ENCODE measurements around the gene WSB2. TPM values are rescaled to one million over a fixed set of nuclear protein-coding genes. Genes with fewer than 3 reads are reported as not detected.

The WSB2 gene
- polyA plus RNA-seq, 1 donor (not counting 4 experiments of a cell fraction or from before 2014, with no cell fraction given) = 84.0 TPM

DNA sequence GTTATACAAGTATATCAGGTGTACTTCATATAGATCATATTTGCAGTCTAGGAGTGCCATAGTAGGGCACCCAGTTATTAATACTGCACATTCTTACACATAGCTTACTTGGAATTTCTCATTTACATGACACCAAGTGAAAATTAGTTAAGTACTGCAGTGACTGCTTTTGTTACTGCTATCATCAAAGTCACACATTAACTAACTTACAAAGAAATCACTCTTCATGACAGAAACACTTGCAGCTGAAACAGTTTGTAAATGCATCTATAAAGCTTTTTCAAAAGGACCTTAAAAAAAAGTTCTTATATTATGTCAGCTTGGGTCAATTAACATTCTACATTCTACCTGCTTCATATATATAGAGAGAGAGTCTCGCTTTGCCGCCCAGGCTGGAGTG, 62.3 kb downstream of the WSB2 start:
- TF ChIP-seq EZH2 (IDR thresholded peaks at IDR 0.05; ENCODE audit: low read length) = no peak
- TF ChIP-seq, protein P1, sequence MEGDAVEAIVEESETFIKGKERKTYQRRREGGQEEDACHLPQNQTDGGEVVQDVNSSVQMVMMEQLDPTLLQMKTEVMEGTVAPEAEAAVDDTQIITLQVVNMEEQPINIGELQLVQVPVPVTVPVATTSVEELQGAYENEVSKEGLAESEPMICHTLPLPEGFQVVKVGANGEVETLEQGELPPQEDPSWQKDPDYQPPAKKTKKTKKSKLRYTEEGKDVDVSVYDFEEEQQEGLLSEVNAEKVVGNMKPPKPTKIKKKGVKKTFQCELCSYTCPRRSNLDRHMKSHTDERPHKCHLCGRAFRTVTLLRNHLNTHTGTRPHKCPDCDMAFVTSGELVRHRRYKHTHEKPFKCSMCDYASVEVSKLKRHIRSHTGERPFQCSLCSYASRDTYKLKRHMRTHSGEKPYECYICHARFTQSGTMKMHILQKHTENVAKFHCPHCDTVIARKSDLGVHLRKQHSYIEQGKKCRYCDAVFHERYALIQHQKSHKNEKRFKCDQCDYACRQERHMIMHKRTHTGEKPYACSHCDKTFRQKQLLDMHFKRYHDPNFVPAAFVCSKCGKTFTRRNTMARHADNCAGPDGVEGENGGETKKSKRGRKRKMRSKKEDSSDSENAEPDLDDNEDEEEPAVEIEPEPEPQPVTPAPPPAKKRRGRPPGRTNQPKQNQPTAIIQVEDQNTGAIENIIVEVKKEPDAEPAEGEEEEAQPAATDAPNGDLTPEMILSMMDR (optimal IDR thresholded peaks at IDR 0.05 in 1 of 3, IDR thresholded peaks at IDR 0.05 in 1 of 3, conservative IDR thresholded peaks at IDR 0.05 in 1 of 3; ENCODE audit: extremely low read depth in 1 of 3, insufficient read depth in 2 of 3, low read length in 3 of 3) = no peak
- Histone ChIP-seq H3K36me3 (ENCODE audit: control insufficient read depth in 2 of 2, extremely low read depth in 1 of 2, insufficient read depth in 2 of 2, low read length in 2 of 2) (no peaks in the 10 kb centered on the region), H3K79me2 (ENCODE audit: control insufficient read depth, insufficient read depth, low read length) (no peaks in the 10 kb centered on the region), H3K9me1 (ENCODE audit: control insufficient read depth, extremely low read depth, insufficient read depth, low read length) (no peaks in the 10 kb centered on the region), H3K4me3 (ENCODE audit: control insufficient read depth in 2 of 3, extremely low read depth in 1 of 3, insufficient read depth in 2 of 3, low read depth in 1 of 3, low read length in 3 of 3) (no peak overlapping the region), H3K4me1 (ENCODE audit: control insufficient read depth, extremely low read depth, insufficient read depth, low read length) (no peaks in the 10 kb centered on the region), H3K9me3 (ENCODE audit: control insufficient read depth, low read depth, low read length) (no peaks in the 10 kb centered on the region), H3K27me3 (ENCODE audit: control insufficient read depth, extremely low read depth, insufficient read depth, low read length) (no peaks in the 10 kb centered on the region), H3K27ac (ENCODE audit: control insufficient read depth, insufficient read depth, low read length) (no peak overlapping the region), H3K4me2 (ENCODE audit: control insufficient read depth, extremely low read depth, insufficient read depth, low read depth, low read length) (no peak overlapping the region), H3K9ac (ENCODE audit: control insufficient read depth, extremely low read depth, insufficient read depth, low read length) (no peak overlapping the region), H4K20me1 (ENCODE audit: control insufficient read depth, extremely low read depth, insufficient read depth, low read length) (no peaks in the 10 kb centered on the region), H2AFZ (ENCODE audit: control insufficient read depth, low read length) (no peak overlapping the region)
- DNase-seq (ENCODE audit: low read depth, low spot score) (no peak), FAIRE-seq (no peak)
- dilution Hi-C loops (cut with MboI; ENCODE audit: extremely low pct_ligation_motif_present, low sequenced_read_pairs) = no loop called here

DNA sequence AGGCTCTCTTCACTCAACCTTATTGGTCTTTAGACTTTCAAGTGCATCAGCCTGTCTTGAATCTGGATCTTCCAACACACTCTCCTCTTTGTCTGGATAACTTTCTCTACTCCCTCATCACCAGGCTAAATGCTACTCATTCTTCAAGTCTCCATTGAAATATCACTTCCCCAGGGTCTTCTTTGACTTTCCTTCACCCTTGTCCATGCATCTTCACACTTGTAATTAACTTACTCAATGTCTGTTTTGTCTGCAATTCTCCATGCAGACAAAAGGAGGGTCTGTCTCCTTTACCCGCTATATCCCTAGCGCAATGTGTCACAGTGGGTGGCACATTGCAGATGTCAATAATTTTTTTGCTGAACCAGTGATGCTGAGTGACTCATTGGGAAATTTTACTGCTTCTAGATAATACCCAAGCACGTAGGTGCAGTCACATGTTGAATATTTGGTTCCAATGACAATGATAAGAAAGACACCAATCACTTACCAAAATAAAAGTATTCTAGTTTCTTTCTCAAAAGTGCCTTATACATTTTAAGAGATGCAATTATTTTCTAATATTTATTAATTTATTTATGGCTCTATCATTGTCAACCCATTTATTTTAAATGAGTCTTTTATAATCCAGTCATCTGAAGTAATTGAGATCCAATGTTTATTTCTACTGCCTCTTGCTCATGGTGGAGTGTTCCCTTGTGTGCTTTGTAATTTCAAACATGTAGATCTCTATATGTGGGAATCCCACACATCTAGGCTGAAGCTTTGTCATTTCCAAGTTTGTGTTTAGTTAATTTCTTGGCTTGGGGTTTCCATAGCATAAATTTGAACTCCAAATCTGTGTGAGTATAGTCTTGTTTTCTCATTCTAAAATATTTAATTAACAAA, 66.2 kb downstream of the WSB2 start:
- dilution Hi-C loops (cut with MboI; ENCODE audit: extremely low pct_ligation_motif_present, low sequenced_read_pairs) = no loop called here
- no peak overlapping the region for H3K9ac ChIP-seq (ENCODE audit: control insufficient read depth, extremely low read depth, insufficient read depth, low read length)
- H4K20me1 ChIP-seq (ENCODE audit: control insufficient read depth, extremely low read depth, insufficient read depth, low read length) = no peaks in the 10 kb centered on the region
- no peak overlapping the region for H3K4me2 ChIP-seq (ENCODE audit: control insufficient read depth, extremely low read depth, insufficient read depth, low read depth, low read length)
- no peak overlapping the region for H3K4me3 ChIP-seq (ENCODE audit: control insufficient read depth in 2 of 3, extremely low read depth in 1 of 3, insufficient read depth in 2 of 3, low read depth in 1 of 3, low read length in 3 of 3)
- H3K4me1 ChIP-seq (ENCODE audit: control insufficient read depth, extremely low read depth, insufficient read depth, low read length) = no peaks in the 10 kb centered on the region
- H3K79me2 ChIP-seq (ENCODE audit: control insufficient read depth, insufficient read depth, low read length) = no peaks in the 10 kb centered on the region
- TF ChIP-seq, protein P1 (optimal IDR thresholded peaks at IDR 0.05 in 1 of 3, IDR thresholded peaks at IDR 0.05 in 1 of 3, conservative IDR thresholded peaks at IDR 0.05 in 1 of 3; ENCODE audit: extremely low read depth in 1 of 3, insufficient read depth in 2 of 3, low read length in 3 of 3) = no peak
- TF ChIP-seq EZH2 (IDR thresholded peaks at IDR 0.05; ENCODE audit: low read length) = no peak
- no peak overlapping the region for H3K27ac ChIP-seq (ENCODE audit: control insufficient read depth, insufficient read depth, low read length)
- FAIRE-seq (no peak), DNase-seq (ENCODE audit: low read depth, low spot score) (no peak)
- H3K9me3 ChIP-seq (ENCODE audit: control insufficient read depth, low read depth, low read length) = no peaks in the 10 kb centered on the region
- H3K9me1 ChIP-seq (ENCODE audit: control insufficient read depth, extremely low read depth, insufficient read depth, low read length) = no peaks in the 10 kb centered on the region
- no peaks in the 10 kb centered on the region for H3K36me3 ChIP-seq (ENCODE audit: control insufficient read depth in 2 of 2, extremely low read depth in 1 of 2, insufficient read depth in 2 of 2, low read length in 2 of 2)
- no peaks in the 10 kb centered on the region for H3K27me3 ChIP-seq (ENCODE audit: control insufficient read depth, extremely low read depth, insufficient read depth, low read length)
- H2AFZ ChIP-seq (ENCODE audit: control insufficient read depth, low read length) = no peak overlapping the region
